Gastrocnemius medialis (tissue), 4 donors: ENCODE data around the gene AJM1. TPM values are rescaled to one million over a fixed set of nuclear protein-coding genes. Genes with fewer than 3 reads are reported as not detected.
"Not testable (repeated sequence)": the region's sequence is repeated elsewhere in the genome, so short reads cannot be mapped to it uniquely, and the experiment has no call there.

Experiments
- ATAC-seq, 2 donors: fragments of 150-250 bp; one replicate each; pipeline ENCODE4 v1.9.1; 2016
- DNase-seq, 2 donors: peaks; one replicate each; pipeline ENCODE4 v3.0.0-alpha.2; 2019
- H3K27ac ChIP-seq, 4 donors: fragments of 200-600 bp; sonication (generic); 1 replicate in 1 of 4; 2 replicates in 3 of 4; pipeline ENCODE4 v1.5.1; 2016 to 2018; ENCODE audit warnings: mild to moderate bottlenecking in 2 of 4, moderate library complexity in 1 of 4
- H3K27me3 ChIP-seq, 3 donors: fragments of 200-600 bp; sonication (generic) in 2 of 3; 1 replicate in 1 of 3; 2 replicates in 2 of 3; pipeline versions ENCODE4 v1.5.1 to v1.6.0; 2016 to 2019; ENCODE audit warnings: mild to moderate bottlenecking in 1 of 3, moderate library complexity in 1 of 3
- H3K36me3 ChIP-seq, 2 donors: fragments of 200-600 bp; sonication (generic) in 1 of 2; one replicate each; pipeline ENCODE4 v1.5.1; 2017 to 2018
- H3K4me1 ChIP-seq, 2 donors: fragments of 200-600 bp; sonication (generic) in 1 of 2; one replicate each; pipeline ENCODE4 v1.5.1; 2016 to 2017; ENCODE audit warnings: mild to moderate bottlenecking in 2 of 2
- H3K4me3 ChIP-seq, 4 donors: fragments of 200-600 bp; sonication (generic) in 3 of 4; 1 replicate in 1 of 4; 2 replicates in 3 of 4; pipeline ENCODE4 v1.5.1; 2016 to 2019; ENCODE audit warnings: mild to moderate bottlenecking in 2 of 4
- H3K9me3 ChIP-seq, 3 donors: fragments of 200-600 bp; sonication (generic) in 2 of 3; 1 replicate in 1 of 3; 2 replicates in 2 of 3; pipeline ENCODE4 v1.5.1; 2016 to 2019
- POLR2A ChIP-seq, 2 donors: fragments of 450-650 bp; IDR thresholded peaks; one replicate each; pipeline ENCODE4 v1.6.1; 2017; ENCODE audit warnings: antibody characterized with exemption in 2 of 2, mild to moderate bottlenecking in 2 of 2, moderate library complexity in 2 of 2
- in situ Hi-C, 4 donors: fragments of 200-750 bp; cut with MboI; loops; one replicate each; pipeline versions ENCODE4 v1.15.0 to v1.8.0; 2017; ENCODE audit warnings: low sequenced_read_pairs in 4 of 4
- intact Hi-C: fragments of 100-400 bp; cut with DNase I; formaldehyde crosslinking; loops from one replicate; pipeline ENCODE4 v1.15.1; 2023; ENCODE audit warnings: low total_unique reads
- total RNA-seq, 4 donors: library from RNA; depleted of rRNA; stranded (reverse); fragments of >200 nt; gene quantifications; one replicate each; pipeline versions ENCODE4 v1.1.0 to v1.2.3, GENCODE V29; 2016
- TF ChIP-seq, protein P1 (sequence below), 5 experiments: fragments of 450-650 bp in 3 of 5; fragments of 200-600 bp in 2 of 5; sonication (generic) in 2 of 5; IDR thresholded peaks in 4 of 5; conservative IDR thresholded peaks in 1 of 5; 1 replicate in 4 of 5; 2 replicates in 1 of 5; pipeline ENCODE4 v1.5.1; 2016 to 2019; ENCODE audit warnings: antibody characterized with exemption in 5 of 5, mild to moderate bottlenecking in 3 of 5, moderate library complexity in 3 of 5

Gene AJM1
- total RNA-seq, 4 donors from 2014 or later: 1.3 to 2.1 (median 1.6) TPM

DNA sequence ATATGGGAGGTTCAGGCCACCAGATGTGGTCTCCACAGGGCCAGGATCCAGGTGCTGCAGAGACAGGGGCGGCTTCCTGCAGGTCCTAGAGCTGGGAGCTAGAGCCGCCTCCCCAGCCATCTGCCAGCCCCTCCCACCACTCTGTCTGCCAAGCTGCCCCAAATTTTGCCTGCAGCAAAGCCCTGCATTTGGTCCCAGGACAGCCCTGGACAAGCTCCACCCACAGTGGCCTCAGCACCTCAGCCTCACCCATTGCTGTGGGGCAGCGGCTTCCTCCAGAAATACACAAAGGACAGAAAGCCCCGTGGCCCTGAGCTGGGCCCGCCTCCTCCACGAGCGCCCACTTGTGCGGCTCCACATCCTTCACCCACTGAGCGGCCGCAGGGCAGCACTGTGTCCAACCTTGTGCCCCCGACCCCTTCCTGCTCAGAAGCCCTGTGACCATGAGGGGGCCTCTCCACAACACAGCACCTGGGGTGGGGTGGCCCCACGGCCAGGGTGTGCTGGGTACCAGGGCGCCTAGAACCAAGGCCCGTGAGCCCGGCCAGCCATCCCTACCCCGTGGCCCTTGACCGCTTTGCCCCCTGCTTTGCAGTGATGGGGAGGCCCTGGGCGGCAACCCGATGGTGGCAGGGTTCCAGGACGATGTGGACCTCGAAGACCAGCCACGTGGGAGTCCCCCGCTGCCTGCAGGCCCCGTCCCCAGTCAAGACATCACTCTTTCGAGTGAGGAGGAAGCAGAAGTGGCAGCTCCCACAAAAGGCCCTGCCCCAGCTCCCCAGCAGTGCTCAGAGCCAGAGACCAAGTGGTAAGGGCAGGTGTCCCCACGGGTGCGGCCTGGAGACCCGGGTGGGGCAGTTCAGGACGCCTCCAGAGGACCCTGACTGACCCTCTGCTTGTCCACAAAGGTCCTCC is 3.7 kb upstream of the AJM1 start:
- TF ChIP-seq POLR2A (IDR thresholded peaks at IDR 0.05): no peak
- TF ChIP-seq, protein P1, sequence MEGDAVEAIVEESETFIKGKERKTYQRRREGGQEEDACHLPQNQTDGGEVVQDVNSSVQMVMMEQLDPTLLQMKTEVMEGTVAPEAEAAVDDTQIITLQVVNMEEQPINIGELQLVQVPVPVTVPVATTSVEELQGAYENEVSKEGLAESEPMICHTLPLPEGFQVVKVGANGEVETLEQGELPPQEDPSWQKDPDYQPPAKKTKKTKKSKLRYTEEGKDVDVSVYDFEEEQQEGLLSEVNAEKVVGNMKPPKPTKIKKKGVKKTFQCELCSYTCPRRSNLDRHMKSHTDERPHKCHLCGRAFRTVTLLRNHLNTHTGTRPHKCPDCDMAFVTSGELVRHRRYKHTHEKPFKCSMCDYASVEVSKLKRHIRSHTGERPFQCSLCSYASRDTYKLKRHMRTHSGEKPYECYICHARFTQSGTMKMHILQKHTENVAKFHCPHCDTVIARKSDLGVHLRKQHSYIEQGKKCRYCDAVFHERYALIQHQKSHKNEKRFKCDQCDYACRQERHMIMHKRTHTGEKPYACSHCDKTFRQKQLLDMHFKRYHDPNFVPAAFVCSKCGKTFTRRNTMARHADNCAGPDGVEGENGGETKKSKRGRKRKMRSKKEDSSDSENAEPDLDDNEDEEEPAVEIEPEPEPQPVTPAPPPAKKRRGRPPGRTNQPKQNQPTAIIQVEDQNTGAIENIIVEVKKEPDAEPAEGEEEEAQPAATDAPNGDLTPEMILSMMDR (IDR thresholded peaks at IDR 0.05 in 4 of 5, conservative IDR thresholded peaks at IDR 0.05 in 1 of 5): no peak
- intact Hi-C loops (no loop called here), in situ Hi-C loops (no loop called here)
- DNase-seq (no peak), ATAC-seq (no peak)
- Histone ChIP-seq H3K4me1 (peaks cover 16 to 32% of the 10 kb centered on the region in 2 donors), H3K27me3 (peaks cover 0 to 2% (median 0%) of the 10 kb centered on the region in 3 donors), H3K27ac (no peak overlapping the region), H3K4me3 (no peak overlapping the region), H3K9me3 (no peaks in the 10 kb centered on the region), H3K36me3 (peaks cover 0 to 26% of the 10 kb centered on the region in 2 donors)

DNA sequence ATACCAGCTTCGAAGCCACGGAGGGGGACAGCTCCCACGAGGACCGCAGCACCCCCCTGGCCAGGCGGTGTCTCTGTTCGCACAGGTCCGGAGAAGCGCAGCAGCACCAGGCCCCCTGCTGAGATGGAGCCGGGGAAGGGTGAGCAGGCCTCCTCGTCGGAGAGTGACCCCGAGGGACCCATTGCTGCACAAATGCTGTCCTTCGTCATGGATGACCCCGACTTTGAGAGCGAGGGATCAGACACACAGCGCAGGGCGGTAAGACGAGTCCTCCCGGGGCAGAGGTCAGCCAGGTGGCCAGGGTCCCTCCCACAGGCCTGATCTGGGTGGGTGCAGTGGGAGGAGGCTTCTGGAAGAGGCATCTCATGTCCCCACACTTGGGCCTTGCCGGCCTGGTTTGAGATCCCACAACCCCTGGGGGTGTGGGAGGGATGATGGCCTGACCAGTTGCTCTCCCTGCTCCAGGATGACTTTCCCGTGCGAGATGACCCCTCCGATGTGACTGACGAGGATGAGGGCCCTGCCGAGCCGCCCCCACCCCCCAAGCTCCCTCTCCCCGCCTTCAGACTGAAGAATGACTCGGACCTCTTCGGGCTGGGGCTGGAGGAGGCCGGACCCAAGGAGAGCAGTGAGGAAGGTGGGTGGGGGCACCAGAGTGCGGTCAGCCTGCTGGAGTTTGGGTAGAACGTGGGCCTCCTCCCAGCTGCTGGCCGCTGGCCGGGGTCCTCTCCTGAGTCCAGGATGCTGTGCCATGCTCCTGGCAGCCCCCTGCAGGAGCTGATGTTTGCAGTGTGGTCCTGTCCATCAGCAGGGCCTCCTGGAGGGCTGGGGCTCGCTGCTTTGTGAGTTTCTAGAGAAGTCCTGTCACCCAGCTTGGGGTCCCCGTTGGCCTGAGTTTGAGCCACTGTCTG is 2.8 kb upstream of the AJM1 start:
- Histone ChIP-seq H3K27ac (no peak overlapping the region), H3K36me3 (peaks cover 0 to 26% of the 10 kb centered on the region in 2 donors), H3K4me3 (no peak overlapping the region), H3K9me3 (no peaks in the 10 kb centered on the region), H3K27me3 (peaks cover 0 to 10% (median 6%) of the 10 kb centered on the region in 3 donors), H3K4me1 (peaks cover 17 to 40% of the 10 kb centered on the region in 2 donors)
- DNase-seq (no peak), ATAC-seq (no peak)
- in situ Hi-C loops (no loop called here), intact Hi-C loops (no loop called here)
- no peak for TF ChIP-seq POLR2A (IDR thresholded peaks at IDR 0.05)
- TF ChIP-seq, protein P1 (IDR thresholded peaks at IDR 0.05 in 4 of 5, conservative IDR thresholded peaks at IDR 0.05 in 1 of 5): no peak

DNA sequence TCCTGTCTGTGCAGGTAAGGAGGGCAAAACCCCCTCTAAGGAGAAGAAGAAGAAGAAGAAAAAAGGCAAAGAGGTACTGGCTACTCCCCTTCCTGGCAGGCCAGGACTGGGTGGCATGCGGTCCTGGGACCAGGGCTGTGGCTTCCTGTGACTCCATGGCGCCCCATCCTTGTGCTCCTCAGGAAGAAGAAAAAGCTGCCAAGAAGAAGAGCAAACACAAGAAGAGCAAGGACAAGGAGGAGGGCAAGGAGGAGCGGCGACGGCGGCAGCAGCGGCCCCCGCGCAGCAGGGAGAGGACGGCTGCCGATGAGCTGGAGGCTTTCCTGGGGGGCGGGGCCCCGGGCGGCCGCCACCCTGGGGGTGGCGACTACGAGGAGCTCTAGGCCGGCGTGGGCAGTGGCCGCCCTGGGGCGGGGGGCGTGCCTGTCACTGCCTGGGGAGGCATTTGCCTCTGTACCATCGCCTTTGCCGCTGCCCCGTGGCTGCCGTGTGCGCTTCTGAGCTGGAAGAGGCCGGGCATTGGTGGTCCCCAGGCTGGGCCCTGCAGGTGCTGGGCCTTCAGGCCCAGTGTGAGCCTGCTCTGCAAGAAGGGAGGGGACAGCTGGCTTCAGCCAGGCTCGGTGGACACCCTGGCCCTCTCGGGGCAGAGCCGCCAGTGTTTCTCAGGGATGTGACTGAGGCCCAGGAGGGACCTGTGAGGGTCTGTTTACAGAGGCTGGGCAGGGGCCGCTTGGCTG is 2.0 kb upstream of the AJM1 start:
- H3K4me1 ChIP-seq: peaks cover 17 to 40% of the 10 kb centered on the region in 2 donors
- H3K27me3 ChIP-seq: peaks cover 0 to 12% (median 6%) of the 10 kb centered on the region in 3 donors
- ATAC-seq: no peak
- H3K36me3 ChIP-seq: peaks cover 0 to 26% of the 10 kb centered on the region in 2 donors
- peak overlapping the region; percentile 19 to 73 (median 46) for H3K27ac ChIP-seq
- H3K4me3 ChIP-seq: no peak overlapping the region
- no peak for TF ChIP-seq POLR2A (IDR thresholded peaks at IDR 0.05)
- TF ChIP-seq, protein P1 (IDR thresholded peaks at IDR 0.05 in 4 of 5, conservative IDR thresholded peaks at IDR 0.05 in 1 of 5): no peak
- intact Hi-C loops: no loop called here
- no peaks in the 10 kb centered on the region for H3K9me3 ChIP-seq
- in situ Hi-C loops: no loop called here
- no peak for DNase-seq

DNA sequence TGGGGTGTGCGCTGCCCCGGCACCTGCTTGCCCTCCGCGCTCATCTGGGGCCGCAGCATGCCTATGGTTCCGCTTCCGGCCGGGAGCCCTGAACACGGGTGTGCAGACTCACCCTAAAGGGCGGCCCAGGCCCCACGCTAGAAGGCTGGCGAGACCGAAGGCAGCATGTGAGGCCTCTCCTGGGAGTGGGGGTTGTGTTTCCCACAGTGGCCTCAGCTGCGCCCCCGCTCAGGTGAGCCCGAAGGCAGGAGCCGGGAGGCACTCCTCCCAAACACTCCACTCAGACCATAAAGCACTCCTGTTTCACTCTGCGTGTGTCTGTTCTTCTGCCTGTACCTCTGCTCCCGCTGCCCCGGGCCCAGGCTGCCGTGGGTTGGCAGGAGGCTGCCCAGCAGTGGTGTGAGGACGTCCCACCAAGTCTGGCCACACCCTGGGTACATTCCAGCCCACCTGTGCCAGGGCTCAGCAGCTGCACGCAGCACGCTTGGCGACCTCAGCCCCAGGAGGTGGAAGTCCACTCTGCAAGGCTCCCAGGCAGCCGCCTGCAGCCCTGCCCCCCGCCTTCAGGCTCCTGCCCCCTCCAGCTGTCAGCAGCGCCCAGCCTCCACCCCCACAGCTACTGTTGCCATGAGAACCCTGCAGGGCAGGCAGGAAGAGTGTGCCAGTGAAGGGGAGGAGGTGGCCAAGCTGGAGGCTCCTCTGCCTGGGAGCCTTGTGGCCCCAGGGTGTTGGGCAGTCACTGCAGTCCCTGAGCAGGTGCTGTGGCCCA is 1.2 kb upstream of the AJM1 start:
- Histone ChIP-seq H3K36me3 (peaks cover 0 to 20% of the 10 kb centered on the region in 2 donors), H3K27me3 (peaks cover 5 to 14% (median 12%) of the 10 kb centered on the region in 3 donors), H3K27ac (peak overlapping the region; percentile 19 to 73 (median 46)), H3K4me3 (no peak overlapping the region), H3K4me1 (peaks cover 17 to 40% of the 10 kb centered on the region in 2 donors), H3K9me3 (no peaks in the 10 kb centered on the region)
- TF ChIP-seq, protein P1 (IDR thresholded peaks at IDR 0.05 in 4 of 5, conservative IDR thresholded peaks at IDR 0.05 in 1 of 5): no peak
- no peak for TF ChIP-seq POLR2A (IDR thresholded peaks at IDR 0.05)
- in situ Hi-C loops (no loop called here), intact Hi-C loops (no loop called here)
- peak; percentile 15 to 54 for ATAC-seq
- peak; percentile 40 to 88 for DNase-seq

DNA sequence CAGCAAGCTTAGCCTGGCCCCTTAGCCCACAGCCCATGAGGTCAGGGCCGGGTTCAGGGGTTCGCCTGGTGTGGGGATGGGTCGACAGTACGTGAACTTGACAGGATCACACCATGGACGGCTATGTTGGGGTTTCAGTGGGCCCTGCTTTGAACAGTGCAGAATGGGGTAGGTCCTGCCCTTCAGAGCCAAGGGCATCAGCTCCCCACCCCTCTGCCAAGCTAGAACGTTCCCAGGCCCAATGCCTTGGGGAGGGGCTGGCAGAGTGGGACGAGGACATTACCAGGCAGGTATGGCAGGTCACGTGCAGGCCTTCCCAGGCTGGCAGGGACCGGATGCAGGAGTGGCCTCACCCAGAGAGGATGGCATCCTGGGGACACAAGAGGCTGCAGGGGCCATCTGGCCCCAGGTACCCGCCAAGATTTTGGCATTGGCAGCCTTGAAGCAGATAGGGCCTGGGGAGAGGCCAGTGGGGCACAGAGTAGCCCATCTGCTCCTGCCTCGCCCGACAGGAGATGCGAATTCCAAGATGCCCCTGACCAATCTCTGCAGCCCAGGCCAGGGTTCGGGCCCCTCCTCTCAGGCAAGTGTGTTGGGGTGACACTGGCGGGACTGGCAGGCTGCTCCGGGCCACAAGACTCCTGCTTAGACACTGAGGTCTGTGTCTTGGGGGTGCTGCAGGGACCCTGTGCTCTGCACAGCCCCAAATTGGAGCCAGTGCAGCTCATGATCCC is 465 bp upstream of the AJM1 start:
- intact Hi-C loops, DNase-seq, in situ Hi-C loops, H3K9me3 ChIP-seq, ATAC-seq: not testable (repeated sequence)
- Histone ChIP-seq H3K27ac (peak overlapping the region; percentile 19 to 73 (median 36)), H3K4me1 (peaks cover 17 to 40% of the 10 kb centered on the region in 2 donors), H3K36me3 (peaks cover 0 to 20% of the 10 kb centered on the region in 2 donors), H3K4me3 (peak overlapping the region in 3 of 4 donors; percentile 51 to 56 (median 55)), H3K27me3 (peaks cover 11 to 16% (median 14%) of the 10 kb centered on the region in 3 donors)
